ENCODE data around the gene TMUB2.

Gene TMUB2

DNA sequence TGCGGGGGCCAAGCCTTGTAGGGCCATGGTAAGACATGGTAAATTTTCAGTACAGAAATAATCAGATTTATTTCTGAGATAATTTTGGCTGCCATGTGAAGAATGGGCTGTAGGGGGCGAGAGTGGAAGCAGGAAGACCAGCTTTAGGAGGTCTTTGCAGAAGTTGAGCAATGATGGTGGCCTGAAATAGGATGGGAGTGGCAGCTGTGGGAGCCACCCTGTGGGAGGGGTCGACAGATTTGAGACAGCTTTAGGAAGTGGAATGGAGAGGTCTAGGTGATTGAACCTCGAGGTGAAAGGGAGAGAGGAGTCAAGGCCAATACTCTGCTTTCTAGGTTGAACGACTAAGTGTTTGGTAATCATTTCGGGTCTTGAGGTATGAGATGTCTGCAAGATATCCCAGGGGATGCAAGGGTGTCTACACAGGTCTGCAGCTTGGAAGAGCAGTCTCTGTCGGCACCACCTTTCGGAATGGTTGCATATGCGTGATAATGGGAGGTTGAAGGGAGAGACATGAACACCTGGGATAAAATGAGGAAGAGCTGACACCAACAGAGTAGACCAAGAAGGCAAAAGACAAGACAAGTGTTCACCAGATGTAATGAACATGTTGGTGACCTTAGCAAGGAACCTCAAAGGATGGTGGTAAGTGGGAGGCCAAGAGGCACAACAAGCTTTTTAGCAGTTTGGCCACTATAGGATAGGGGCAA lies 17.1 kb downstream of the TMUB2 start:
- peak; percentile 81 for DNase-seq

DNA sequence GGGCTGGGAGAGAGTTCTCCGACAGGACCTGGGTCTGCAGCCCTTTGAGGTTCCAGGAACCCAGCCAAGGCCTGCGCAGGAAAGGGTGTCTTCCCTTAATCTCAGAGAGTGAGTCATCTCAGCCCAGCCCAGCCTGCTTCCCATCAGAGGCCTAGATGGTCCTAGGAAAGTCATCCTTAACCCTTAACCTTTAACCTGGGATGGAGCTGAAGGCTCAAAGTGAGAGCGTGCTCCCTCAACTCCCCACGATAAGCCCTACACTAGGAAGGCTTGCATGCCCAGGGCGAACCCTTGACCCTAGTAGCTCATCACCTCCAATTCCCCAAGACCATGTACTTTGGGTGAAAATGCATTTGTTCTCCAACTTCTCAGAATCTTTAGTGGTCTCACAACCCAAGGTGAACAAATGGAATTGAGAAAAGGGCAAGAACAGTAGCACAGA lies 17.7 kb downstream of the TMUB2 start:
- DNase-seq: no peak

DNA sequence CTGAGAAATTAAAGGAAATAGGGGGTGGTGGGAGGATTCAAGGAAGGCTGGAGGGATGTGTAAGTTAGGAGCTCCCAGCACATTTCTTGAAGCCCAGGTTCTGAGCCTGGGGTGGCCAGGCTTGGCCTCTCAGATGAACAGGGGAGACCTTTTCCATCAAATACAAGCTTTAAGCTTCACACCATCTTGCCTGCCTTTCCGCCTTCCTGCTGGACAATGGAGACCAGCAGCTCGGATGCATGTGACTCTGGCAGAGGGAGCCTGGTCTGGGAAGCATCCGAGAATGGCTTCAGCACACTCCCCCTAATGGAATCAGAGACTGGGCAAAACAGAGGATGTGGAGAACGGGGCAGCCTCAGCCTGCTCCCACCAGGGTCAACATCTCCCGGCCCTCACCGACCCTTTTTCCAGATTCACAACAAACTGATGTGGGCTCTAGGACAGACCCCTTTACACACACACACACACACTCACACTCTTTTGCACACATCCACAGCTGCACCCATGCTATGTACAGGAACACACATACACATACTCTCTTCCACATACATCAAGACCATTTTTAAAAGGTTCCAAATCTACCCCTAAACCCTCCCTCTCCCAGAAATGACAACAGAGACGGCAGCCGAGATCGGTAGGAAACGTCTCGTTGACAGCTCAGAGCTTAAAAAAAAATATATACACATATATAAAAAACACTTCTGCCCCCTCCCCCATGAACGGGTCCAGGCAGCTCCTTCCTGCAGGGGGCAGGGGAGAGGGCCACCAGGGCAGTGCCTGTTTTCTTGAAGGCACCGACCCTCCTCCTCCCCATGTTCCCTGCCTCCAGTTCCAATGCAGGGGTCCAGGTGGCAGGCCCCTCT lies 19.4 kb downstream of the TMUB2 start:
- no peak for DNase-seq

- DNase-seq: no peak
Observed at GRCh38 chr17:44206825-44207155, 20.0 kb downstream of the TMUB2 start.

GRCh38 chr17:44207319-44207718 lies 20.5 kb downstream of the TMUB2 start:
- no peak for DNase-seq

GRCh38 chr17:44207743-44208142 lies 21.0 kb downstream of the TMUB2 start:
- no peak for DNase-seq

GRCh38 chr17:44209786-44210341 lies 23.1 kb downstream of the TMUB2 start:
- DNase-seq: no peak

- DNase-seq: peak; percentile 92
Observed at GRCh38 chr17:44210342-44211192, 23.8 kb downstream of the TMUB2 start.

- no peak for DNase-seq
Observed at GRCh38 chr17:44211281-44212265, 24.8 kb downstream of the TMUB2 start.

- DNase-seq: no peak
Observed at GRCh38 chr17:44212507-44213402, 26.0 kb downstream of the TMUB2 start.

- no peak for DNase-seq
Observed at GRCh38 chr17:44213403-44214229, 26.8 kb downstream of the TMUB2 start.

- no peak for DNase-seq
Observed at GRCh38 chr17:44214230-44214494, 27.4 kb downstream of the TMUB2 start.

GRCh38 chr17:44214896-44215295 lies 28.1 kb downstream of the TMUB2 start:
- DNase-seq: no peak

DNA sequence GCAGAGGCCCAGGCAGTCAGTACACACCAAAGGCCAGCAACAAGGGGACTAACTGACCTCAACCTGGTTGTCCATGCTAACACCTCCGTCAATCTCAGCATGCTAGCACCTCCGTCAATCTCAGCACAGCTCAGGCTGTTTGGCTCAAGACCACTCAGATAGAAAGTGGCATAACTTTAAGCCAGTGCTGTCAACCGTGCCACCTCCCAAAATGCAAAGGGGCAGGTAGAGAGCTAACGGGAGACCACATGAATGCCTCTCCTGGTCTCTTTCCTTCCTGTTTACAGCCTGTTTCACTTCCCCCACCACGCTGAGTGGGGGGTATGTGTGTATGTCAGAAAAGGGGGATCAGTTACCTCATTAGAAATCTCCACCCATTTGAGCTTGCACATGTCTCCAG lies 29.4 kb downstream of the TMUB2 start:
- no peak for DNase-seq

DNA sequence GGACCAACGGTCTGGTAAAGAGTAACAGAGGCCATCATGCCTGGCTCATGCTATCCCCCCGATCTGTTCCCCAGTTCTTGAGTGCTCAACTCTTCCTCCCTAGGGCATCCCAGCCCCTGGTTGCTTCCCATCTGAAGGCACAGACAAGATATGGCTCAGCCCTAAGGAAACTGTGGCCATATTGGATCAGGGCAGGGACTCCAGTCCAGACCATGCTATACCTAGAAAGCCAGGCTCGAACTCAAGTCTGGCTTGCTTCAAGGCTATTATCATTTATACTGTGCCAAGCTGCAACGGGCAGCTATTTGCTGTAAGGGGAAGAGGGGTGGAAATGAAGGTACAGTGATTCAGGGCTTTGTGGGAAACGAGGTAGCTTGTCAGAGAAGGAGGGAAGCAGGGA lies 29.9 kb downstream of the TMUB2 start:
- DNase-seq: no peak

- no peak for DNase-seq
Observed at GRCh38 chr17:44217738-44218343, 31.1 kb downstream of the TMUB2 start.

DNA sequence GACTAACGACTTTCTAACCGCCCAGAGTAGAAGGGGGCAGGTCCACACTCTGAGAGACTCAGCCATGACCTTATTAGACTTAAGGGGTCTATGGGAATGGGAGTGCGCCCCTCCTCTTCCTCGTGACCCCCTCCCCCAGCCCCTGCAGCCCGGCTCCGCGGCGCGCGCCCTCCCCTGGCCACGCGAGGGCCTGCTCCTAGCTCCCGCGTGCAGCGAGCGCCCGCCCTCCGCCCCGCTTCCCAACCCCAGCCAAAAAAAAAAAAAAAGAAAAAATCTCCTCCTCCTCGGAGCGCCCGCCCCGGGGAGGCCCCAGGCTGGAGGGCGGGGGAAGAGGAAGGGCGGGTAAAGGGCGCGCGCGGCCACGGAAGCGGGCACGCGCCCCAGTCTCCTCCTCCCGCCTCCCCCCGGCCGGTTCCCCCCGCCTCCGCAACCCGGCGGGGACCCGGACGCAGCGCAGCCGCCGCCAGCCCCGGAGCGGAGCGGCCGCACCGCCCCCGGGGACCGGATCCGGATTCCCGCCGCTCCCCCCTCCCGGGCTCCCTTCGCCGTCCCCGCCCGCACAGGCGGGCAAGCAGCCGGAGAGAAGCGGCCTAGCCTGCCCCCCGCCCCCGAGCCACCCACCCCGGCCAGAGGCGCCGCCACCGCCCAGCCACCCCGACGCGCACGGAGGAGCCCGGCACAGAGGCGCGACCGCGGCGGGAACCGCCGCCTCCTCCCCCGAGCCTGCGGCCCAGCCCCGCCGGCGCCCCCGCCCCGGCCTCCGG lies 31.8 kb downstream of the TMUB2 start:
- DNase-seq: peak; percentile 96

GRCh38 chr17:44219108-44219615 lies 32.4 kb downstream of the TMUB2 start:
- peak; percentile 86 for DNase-seq
